CD4-positive, alpha-beta memory T cell (primary cell): ENCODE measurements around the gene ANKFN1. TPM values are rescaled to one million over a fixed set of nuclear protein-coding genes. Genes with fewer than 3 reads are reported as not detected.

Experiments used
- CTCF ChIA-PET: fragments of 350-600 bp; sonication (Branson Sonifier 250); formaldehyde crosslinking; loops from one replicate; lab custom pipeline; 2021; ENCODE audit warnings: inconsistent platforms; ENCODE audit not compliant: partially characterized antibody; lab: Charles Lee
- POLR2A ChIA-PET: fragments of 350-600 bp; sonication (Branson Sonifier 250); formaldehyde crosslinking; loops from one replicate; lab custom pipeline; 2021; ENCODE audit not compliant: partially characterized antibody; lab: Charles Lee
- DNase-seq, 5 donors: peaks; one replicate each; pipeline versions ENCODE4 v3.0.0 to v3.0.0-alpha.2; 2020 to 2022; ENCODE audit warnings: mixed read lengths in 1 of 5
- H3K27ac ChIP-seq: one replicate; pipeline ENCODE4 v1.7.0; 2013; ENCODE audit warnings: low read depth, low read length
- H3K27me3 ChIP-seq: 2 replicates; pipeline ENCODE4 v1.7.0; 2013; ENCODE audit warnings: mild to moderate bottlenecking, low read length, moderate library complexity; ENCODE audit not compliant: insufficient read depth
- H3K36me3 ChIP-seq: 2 replicates; pipeline ENCODE4 v1.7.0; 2013; ENCODE audit warnings: mild to moderate bottlenecking, low read length, moderate library complexity; ENCODE audit not compliant: insufficient read depth
- H3K4me1 ChIP-seq: 2 replicates; pipeline ENCODE4 v1.7.0; 2013; ENCODE audit warnings: mild to moderate bottlenecking, low read length, moderate library complexity; ENCODE audit not compliant: insufficient read depth
- H3K4me3 ChIP-seq, 2 donors: one replicate each; pipeline ENCODE4 v1.7.0; 2013; ENCODE audit warnings: low read length in 2 of 2, mild to moderate bottlenecking in 1 of 2
- H3K9me3 ChIP-seq, 2 donors: one replicate each; pipeline ENCODE4 v1.7.0; 2013; ENCODE audit warnings: low read length in 2 of 2, control low read depth in 1 of 2; ENCODE audit not compliant: control insufficient read depth in 1 of 2
- H3K27ac Mint-ChIP-seq, 7 donors: one replicate each; pipeline ENCODE4 v1.8.0; 2020 to 2021; ENCODE audit warnings: mixed read lengths in 7 of 7, mild to moderate bottlenecking in 6 of 7, inconsistent platforms in 3 of 7, moderate library complexity in 3 of 7
- H3K27me3 Mint-ChIP-seq, 2 donors: one replicate each; pipeline ENCODE4 v1.8.0; 2020 to 2021; ENCODE audit warnings: mixed read lengths in 2 of 2
- H3K36me3 Mint-ChIP-seq, 2 donors: one replicate each; pipeline ENCODE4 v1.8.0; 2020 to 2021; ENCODE audit warnings: mixed read lengths in 2 of 2, inconsistent platforms in 1 of 2, mild to moderate bottlenecking in 1 of 2
- H3K4me1 Mint-ChIP-seq, 4 donors: one replicate each; pipeline ENCODE4 v1.8.0; 2020 to 2021; ENCODE audit warnings: mixed read lengths in 4 of 4, mild to moderate bottlenecking in 1 of 4
- H3K4me3 Mint-ChIP-seq, 8 donors: one replicate each; pipeline ENCODE4 v1.8.0; 2020 to 2021; ENCODE audit warnings: mixed read lengths in 8 of 8, mild to moderate bottlenecking in 7 of 8, moderate library complexity in 6 of 8, inconsistent platforms in 3 of 8
- H3K9me3 Mint-ChIP-seq, 8 donors: one replicate each; pipeline ENCODE4 v1.8.0; 2020 to 2021; ENCODE audit warnings: mixed read lengths in 8 of 8, mild to moderate bottlenecking in 5 of 8, inconsistent platforms in 3 of 8, moderate library complexity in 1 of 8
- intact Hi-C: fragments of 100-400 bp; cut with micrococcal nuclease; formaldehyde crosslinking; loops from one replicate; pipeline ENCODE4 v1.15.1; 2023
- polyA plus RNA-seq, 2 donors: library from polyadenylated mRNA; unstranded; fragments of 300-500 nt; fragmentation: Illumina TruSeq; gene quantifications; one replicate each; pipeline ENCODE4 v1.2.3, GENCODE V29; 2021
- total RNA-seq, 2 experiments: library from RNA; stranded (reverse); gene quantifications; one replicate each; pipeline ENCODE4 v1.2.3, GENCODE V29; 2021

Gene ANKFN1
- total and polyA plus RNA-seq, 4 experiments from 2014 or later: not detected

- H3K4me1 Mint-ChIP-seq: peaks cover 0 to 1% (median under 1%) of the 10 kb centered on the region in 4 donors
- no peaks in the 10 kb centered on the region for H3K27me3 ChIP-seq
- no peak overlapping the region for H3K4me3 Mint-ChIP-seq
- no peak overlapping the region for H3K4me3 ChIP-seq
- DNase-seq: no peak
- H3K27ac Mint-ChIP-seq: no peak overlapping the region
- no peaks in the 10 kb centered on the region for H3K9me3 Mint-ChIP-seq
- intact Hi-C loops: no loop called here
- H3K27ac ChIP-seq: no peak overlapping the region
- no peaks in the 10 kb centered on the region for H3K9me3 ChIP-seq
- no peaks in the 10 kb centered on the region for H3K36me3 Mint-ChIP-seq
- no peaks in the 10 kb centered on the region for H3K36me3 ChIP-seq
- H3K4me1 ChIP-seq: no peaks in the 10 kb centered on the region
- H3K27me3 Mint-ChIP-seq: peaks cover 3 to 10% of the 10 kb centered on the region in 2 donors
- CTCF ChIA-PET: no interaction called here
- POLR2A ChIA-PET: no interaction called here
Observed at GRCh38 chr17:56424543-56425044, 271.3 kb downstream of the ANKFN1 start.

GRCh38 chr17:56425483-56425882 is 272.2 kb downstream of the ANKFN1 start:
- Histone ChIP-seq H3K27ac (no peak overlapping the region), H3K36me3 (no peaks in the 10 kb centered on the region), H3K4me1 (no peaks in the 10 kb centered on the region), H3K27me3 (no peaks in the 10 kb centered on the region), H3K9me3 (no peaks in the 10 kb centered on the region), H3K4me3 (no peak overlapping the region)
- Mint-ChIP-seq H3K36me3 (no peaks in the 10 kb centered on the region), H3K4me1 (peaks cover 0 to 1% (median under 1%) of the 10 kb centered on the region in 4 donors), H3K27ac (no peak overlapping the region), H3K9me3 (no peaks in the 10 kb centered on the region), H3K4me3 (no peak overlapping the region), H3K27me3 (peaks cover 3 to 10% of the 10 kb centered on the region in 2 donors)
- ChIA-PET POLR2A (no interaction called here), CTCF (no interaction called here)
- no peak for DNase-seq
- intact Hi-C loops: no loop called here

- intact Hi-C loops: no loop called here
- no peak overlapping the region for H3K27ac Mint-ChIP-seq
- H3K36me3 Mint-ChIP-seq: no peaks in the 10 kb centered on the region
- ChIA-PET CTCF (no interaction called here), POLR2A (no interaction called here)
- Histone ChIP-seq H3K27me3 (no peaks in the 10 kb centered on the region), H3K9me3 (no peaks in the 10 kb centered on the region), H3K27ac (no peak overlapping the region), H3K36me3 (no peaks in the 10 kb centered on the region), H3K4me1 (no peaks in the 10 kb centered on the region), H3K4me3 (no peak overlapping the region)
- H3K9me3 Mint-ChIP-seq: no peaks in the 10 kb centered on the region
- H3K4me1 Mint-ChIP-seq: peaks cover 0 to 1% (median under 1%) of the 10 kb centered on the region in 4 donors
- H3K4me3 Mint-ChIP-seq: no peak overlapping the region
- no peak for DNase-seq
- peaks cover 5 to 10% of the 10 kb centered on the region in 2 donors for H3K27me3 Mint-ChIP-seq
Observed at GRCh38 chr17:56426901-56427300, 273.6 kb downstream of the ANKFN1 start.

- Mint-ChIP-seq H3K27ac (no peak overlapping the region), H3K27me3 (peaks cover 11 to 12% of the 10 kb centered on the region in 2 donors), H3K9me3 (no peaks in the 10 kb centered on the region), H3K4me3 (no peak overlapping the region), H3K4me1 (no peaks in the 10 kb centered on the region), H3K36me3 (no peaks in the 10 kb centered on the region)
- intact Hi-C loops: no loop called here
- H3K36me3 ChIP-seq: no peaks in the 10 kb centered on the region
- no peaks in the 10 kb centered on the region for H3K4me1 ChIP-seq
- H3K4me3 ChIP-seq: no peak overlapping the region
- DNase-seq: no peak
- H3K27ac ChIP-seq: no peak overlapping the region
- CTCF ChIA-PET: no interaction called here
- no peaks in the 10 kb centered on the region for H3K9me3 ChIP-seq
- H3K27me3 ChIP-seq: no peaks in the 10 kb centered on the region
- POLR2A ChIA-PET: no interaction called here
Observed at GRCh38 chr17:56431736-56432135, 278.5 kb downstream of the ANKFN1 start.

- Mint-ChIP-seq H3K4me1 (no peaks in the 10 kb centered on the region), H3K27me3 (peaks cover 11% of the 10 kb centered on the region in 2 donors), H3K36me3 (no peaks in the 10 kb centered on the region), H3K9me3 (no peaks in the 10 kb centered on the region), H3K4me3 (no peak overlapping the region), H3K27ac (no peak overlapping the region)
- no peaks in the 10 kb centered on the region for H3K36me3 ChIP-seq
- CTCF ChIA-PET: no interaction called here
- POLR2A ChIA-PET: no interaction called here
- H3K4me3 ChIP-seq: no peak overlapping the region
- no peak overlapping the region for H3K27ac ChIP-seq
- H3K4me1 ChIP-seq: no peaks in the 10 kb centered on the region
- intact Hi-C loops: no loop called here
- DNase-seq: no peak
- H3K9me3 ChIP-seq: no peaks in the 10 kb centered on the region
- no peaks in the 10 kb centered on the region for H3K27me3 ChIP-seq
Observed at GRCh38 chr17:56432443-56432842, 279.2 kb downstream of the ANKFN1 start.

- no peak overlapping the region for H3K27ac ChIP-seq
- Mint-ChIP-seq H3K4me3 (no peak overlapping the region), H3K27ac (no peak overlapping the region), H3K27me3 (peaks cover 15 to 18% of the 10 kb centered on the region in 2 donors), H3K9me3 (peaks cover 0 to 1% (median 0%) of the 10 kb centered on the region in 8 donors), H3K36me3 (no peaks in the 10 kb centered on the region), H3K4me1 (no peaks in the 10 kb centered on the region)
- no peak overlapping the region for H3K4me3 ChIP-seq
- ChIA-PET CTCF (no interaction called here), POLR2A (no interaction called here)
- no peaks in the 10 kb centered on the region for H3K9me3 ChIP-seq
- H3K36me3 ChIP-seq: no peaks in the 10 kb centered on the region
- DNase-seq: no peak
- no peaks in the 10 kb centered on the region for H3K4me1 ChIP-seq
- intact Hi-C loops: no loop called here
- H3K27me3 ChIP-seq: no peaks in the 10 kb centered on the region
Observed at GRCh38 chr17:56434610-56435009, 281.3 kb downstream of the ANKFN1 start.

- H3K4me3 ChIP-seq: no peak overlapping the region
- no peaks in the 10 kb centered on the region for H3K4me1 ChIP-seq
- Mint-ChIP-seq H3K4me1 (no peaks in the 10 kb centered on the region), H3K36me3 (no peaks in the 10 kb centered on the region), H3K27ac (no peak overlapping the region), H3K9me3 (peaks cover 0 to 1% (median 0%) of the 10 kb centered on the region in 8 donors), H3K27me3 (peaks cover 18 to 22% of the 10 kb centered on the region in 2 donors), H3K4me3 (no peak overlapping the region)
- intact Hi-C loops: no loop called here
- H3K27me3 ChIP-seq: no peaks in the 10 kb centered on the region
- ChIA-PET CTCF (no interaction called here), POLR2A (no interaction called here)
- no peaks in the 10 kb centered on the region for H3K9me3 ChIP-seq
- no peaks in the 10 kb centered on the region for H3K36me3 ChIP-seq
- H3K27ac ChIP-seq: no peak overlapping the region
- no peak for DNase-seq
Observed at GRCh38 chr17:56436142-56436541, 282.9 kb downstream of the ANKFN1 start.

GRCh38 chr17:56440419-56440818 is 287.1 kb downstream of the ANKFN1 start:
- Mint-ChIP-seq H3K27me3 (peaks cover 11 to 14% of the 10 kb centered on the region in 2 donors), H3K27ac (no peak overlapping the region), H3K4me1 (no peaks in the 10 kb centered on the region), H3K36me3 (no peaks in the 10 kb centered on the region), H3K4me3 (no peak overlapping the region), H3K9me3 (peaks cover 0 to 1% (median 0%) of the 10 kb centered on the region in 8 donors)
- no peaks in the 10 kb centered on the region for H3K9me3 ChIP-seq
- H3K4me3 ChIP-seq: no peak overlapping the region
- no peaks in the 10 kb centered on the region for H3K36me3 ChIP-seq
- ChIA-PET CTCF (no interaction called here), POLR2A (no interaction called here)
- no peaks in the 10 kb centered on the region for H3K4me1 ChIP-seq
- DNase-seq: no peak
- H3K27me3 ChIP-seq: peaks cover 3% of the 10 kb centered on the region
- no peak overlapping the region for H3K27ac ChIP-seq
- intact Hi-C loops: no loop called here
